NCI-H2107 treated with DMSO at 0.1 percent for 48 hours (cell line): ENCODE data around the gene PRKAR2B.

Experiments used
- DNase-seq: peaks from one replicate; lab custom pipeline; 2025; ENCODE audit not compliant: unreplicated experiment; lab: John Stamatoyannopoulos, UW

Gene PRKAR2B

DNA sequence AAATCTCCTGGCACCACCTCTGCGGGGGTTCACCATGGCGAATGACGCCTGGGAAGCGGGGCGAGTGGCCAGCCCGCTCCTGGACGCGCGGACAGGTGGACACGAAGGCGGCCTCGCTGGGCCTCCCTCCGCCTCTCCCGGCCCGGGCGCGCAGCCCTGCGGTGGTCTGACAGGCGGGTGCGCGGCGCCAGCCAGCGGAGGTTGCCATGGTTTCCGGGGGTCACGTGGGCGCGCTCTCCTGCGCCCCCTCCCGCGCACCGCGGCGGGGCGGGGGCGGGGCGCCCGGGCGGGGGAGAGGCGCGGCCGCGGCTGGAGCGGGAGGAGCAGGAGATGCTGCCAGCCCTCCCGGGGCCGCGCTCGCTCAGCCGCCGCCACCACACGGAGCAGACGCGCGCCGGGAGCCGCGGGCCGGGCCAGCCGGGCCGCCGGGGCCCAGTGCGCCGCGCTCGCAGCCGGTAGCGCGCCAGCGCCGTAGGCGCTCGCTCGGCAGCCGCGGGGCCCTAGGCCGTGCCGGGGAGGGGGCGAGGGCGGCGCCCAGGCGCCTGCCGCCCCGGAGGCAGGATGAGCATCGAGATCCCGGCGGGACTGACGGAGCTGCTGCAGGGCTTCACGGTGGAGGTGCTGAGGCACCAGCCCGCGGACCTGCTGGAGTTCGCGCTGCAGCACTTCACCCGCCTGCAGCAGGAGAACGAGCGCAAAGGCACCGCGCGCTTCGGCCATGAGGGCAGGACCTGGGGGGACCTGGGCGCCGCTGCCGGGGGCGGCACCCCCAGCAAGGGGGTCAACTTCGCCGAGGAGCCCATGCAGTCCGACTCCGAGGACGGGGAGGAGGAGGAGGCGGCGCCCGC is at the start of gene PRKAR2B:
Gene PRKAR2B, plus strand, starts transcription at position 359 of the 848 bp plus-strand sequence. Its CDS starts 203 bp downstream, at position 562.
- DNase-seq = peak; percentile 48

DNA sequence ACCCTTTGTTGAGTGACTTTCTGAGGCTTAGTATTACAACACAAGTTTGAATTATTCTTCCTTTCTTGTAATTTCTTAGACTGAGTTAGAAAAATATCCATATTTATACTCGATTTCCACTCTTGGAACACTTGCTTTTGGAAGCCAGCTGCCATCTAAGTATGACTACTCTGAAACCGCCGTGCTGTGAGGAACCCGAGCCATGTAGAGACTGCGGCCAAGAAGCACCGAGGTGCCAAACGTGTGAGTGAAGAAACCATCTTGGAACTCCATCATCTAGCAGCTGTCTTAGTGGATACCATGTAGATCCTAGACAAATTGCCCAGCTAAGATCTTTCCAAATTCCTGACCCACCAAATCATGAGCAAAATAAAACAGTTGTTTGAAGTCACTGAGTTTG is 49.7 kb upstream of the PRKAR2B start:
- no peak for DNase-seq

DNA sequence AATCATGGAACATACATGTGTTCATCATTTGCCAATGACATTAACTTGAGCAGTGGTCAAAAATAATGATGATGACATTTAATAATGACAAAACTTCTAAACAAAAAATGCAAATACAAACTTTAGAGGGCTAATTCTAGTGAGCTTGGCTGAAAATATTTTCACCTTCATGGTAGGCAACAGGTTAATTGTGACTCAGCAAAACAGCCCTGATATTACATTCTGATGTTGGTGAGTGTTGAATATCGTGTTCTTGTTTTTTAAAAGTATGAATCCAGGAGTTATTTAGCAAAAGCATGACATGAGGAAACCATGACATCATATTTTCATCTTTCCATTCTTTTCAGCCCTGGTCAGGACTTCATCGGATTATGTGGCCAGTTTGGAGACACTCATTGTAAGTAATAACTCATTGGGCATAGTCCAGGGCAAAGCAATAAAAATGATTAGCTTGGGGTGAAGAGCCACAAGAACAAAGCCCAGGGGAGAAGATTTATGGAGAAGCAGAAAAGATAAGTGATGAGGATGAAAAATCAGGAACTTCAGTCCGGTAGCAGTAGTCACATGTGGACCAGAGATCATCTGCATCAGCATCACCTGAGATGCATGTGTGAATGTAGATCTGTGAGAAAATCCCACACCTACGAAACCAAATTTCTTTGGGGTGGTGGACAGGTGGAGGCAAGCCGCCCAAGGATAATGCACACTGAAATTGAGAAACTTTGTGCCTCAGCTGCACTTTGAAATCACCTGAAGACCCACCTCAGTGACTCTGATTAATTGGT is 46.8 kb upstream of the PRKAR2B start:
- no peak for DNase-seq

DNA sequence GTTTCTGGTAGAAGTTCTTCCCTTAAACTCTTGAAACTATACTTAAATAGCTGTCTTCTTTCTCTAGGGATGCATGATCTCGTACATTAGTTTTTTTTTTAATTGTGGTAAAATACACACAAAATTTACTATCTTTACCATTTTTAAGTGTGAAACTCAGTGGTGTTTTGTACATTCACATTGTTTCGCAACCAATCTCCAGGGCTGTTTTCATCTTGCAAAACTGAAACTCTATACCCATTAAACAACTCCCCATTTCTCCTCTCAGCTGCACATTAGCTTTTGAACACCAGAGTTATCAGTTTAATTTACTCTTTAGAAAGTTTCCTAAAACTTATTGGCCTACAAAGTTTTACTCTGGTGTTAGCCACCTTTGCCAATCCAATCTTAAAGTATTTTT is 45.5 kb upstream of the PRKAR2B start:
- no peak for DNase-seq

DNA sequence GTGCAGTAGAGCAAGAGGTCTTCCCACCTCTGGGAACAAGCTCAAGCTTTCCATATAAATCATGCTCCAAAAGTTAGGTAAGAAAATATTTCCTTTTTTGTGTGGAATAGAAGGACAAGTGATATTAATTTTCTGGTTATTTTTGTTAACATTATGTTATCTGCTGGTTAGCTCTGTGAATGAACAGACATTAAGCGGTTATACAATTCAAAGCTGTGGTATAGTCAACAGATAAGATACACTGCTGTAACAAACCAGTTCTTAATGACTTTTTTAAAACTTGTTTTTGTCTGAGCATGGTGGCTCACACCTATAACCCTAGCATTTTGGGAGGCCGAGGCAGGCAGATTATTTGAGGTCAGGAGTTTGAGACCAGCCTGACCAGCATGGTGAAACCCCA is 43.0 kb upstream of the PRKAR2B start:
- no peak for DNase-seq

DNA sequence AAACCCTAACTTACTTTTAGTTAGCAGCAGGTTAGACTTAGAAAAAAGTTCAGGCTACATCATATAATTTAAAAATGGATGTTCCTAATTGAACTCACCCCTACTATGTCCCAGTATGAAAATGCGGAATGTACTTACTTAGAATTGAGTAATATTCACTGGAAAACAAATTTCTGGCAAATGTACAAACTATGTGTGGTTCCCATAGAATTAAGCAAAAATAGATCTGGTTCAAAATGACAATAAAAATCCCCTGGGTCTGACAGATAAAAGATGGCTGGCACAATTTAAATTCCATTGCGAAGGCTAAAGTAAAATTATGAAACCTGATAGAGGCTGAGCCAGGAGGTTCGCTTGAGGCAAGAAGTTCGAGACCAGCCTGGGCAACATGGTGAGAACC is 42.4 kb upstream of the PRKAR2B start:
- DNase-seq = no peak

DNA sequence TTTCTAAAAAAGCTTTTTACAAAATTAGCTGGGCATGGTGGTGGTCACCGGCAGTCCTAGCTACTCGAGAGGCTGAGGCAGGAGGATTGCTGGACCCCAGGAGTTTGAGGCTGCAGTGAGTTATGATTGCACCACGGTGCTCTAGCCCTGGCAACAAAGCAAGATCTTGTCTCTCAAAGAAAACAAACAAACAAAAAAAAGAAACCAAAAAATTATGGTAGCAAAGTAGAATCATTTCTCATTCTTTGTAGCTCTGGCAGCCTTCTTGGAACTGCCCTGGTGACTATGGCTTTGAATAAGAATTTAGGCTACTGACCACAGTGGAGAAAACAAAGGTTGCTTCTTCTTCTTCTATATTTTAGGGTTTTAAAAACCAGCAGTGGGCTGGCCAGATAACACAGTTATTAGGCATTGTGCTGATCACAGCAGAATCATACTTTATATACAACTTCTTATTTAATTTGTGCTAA is 41.9 kb upstream of the PRKAR2B start:
- DNase-seq = no peak

DNA sequence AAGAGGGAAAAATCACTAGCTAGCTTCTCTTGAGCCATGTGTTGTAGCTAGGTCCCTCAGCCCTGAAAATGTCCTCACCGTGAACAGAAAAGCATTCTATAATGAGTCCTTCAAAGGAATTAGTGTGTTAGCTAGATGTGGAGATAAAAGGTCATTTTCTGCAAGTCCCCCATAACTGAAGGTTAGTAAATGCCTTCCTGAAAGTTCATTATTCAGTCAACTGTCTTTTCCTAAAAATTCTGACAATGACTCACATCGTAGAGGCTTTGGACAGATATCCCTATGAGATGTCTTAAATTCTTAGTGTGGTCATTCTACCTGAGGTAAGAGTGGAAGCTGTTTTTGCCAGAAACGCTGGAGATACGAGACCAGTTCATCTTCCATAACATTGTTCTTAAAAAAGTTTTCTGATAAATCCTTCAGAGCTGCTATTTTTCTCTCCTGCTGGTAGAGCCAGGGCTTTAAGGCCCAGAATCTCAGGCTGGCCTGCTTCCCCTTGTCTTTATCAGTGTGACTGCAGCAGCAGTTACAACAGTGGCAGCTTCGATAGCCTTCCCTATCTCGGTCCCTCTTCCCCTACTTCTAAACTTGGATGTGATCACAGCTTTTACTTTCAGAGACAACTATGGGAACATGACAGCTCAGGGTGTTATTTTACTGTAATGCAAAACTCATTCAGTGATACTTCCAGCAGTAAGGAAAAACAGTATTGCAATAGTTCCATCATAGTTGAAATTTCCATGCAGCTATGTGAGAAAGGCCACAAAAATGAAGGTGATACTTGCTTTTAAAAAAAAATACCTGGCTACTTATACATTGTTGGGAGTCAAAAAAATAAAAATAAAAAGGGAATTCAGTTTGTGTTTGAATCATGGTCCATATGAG is 37.3 kb upstream of the PRKAR2B start:
- DNase-seq = no peak

DNA sequence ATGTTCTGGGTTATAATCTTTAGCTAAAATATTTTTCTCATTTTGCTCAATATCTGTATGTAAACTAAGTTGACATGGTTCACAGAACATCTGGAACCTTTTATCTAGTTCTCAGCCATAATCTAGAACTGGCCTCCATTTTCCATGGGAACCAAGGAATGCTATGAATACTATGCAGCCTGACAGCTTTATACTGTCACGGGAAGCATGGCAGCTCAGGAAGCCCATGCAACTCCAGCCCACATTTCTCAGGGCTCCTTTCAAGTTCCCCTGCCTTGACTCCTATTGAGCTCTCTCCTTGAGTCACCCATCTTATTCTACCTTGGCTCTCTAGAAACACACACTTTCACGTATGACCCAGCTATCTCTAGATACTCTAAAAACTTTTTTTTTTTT is 36.6 kb upstream of the PRKAR2B start:
- no peak for DNase-seq

DNA sequence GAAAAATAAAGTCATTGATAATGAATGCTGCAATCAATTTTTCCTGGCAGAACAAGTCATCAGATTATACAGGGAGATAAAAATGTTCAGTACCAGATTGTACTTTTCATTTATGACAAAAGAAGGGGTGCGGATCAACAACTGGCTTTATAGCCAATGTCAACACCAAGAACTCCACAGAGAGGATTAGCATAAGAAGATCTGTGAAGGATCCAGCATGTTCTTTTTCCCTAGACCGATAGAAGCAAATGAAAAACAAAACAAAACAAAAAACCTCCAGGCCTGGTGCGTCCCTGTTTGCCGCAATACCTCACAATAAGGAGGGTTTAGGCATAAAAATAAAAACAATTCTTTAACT is 34.7 kb upstream of the PRKAR2B start:
- DNase-seq = no peak

DNA sequence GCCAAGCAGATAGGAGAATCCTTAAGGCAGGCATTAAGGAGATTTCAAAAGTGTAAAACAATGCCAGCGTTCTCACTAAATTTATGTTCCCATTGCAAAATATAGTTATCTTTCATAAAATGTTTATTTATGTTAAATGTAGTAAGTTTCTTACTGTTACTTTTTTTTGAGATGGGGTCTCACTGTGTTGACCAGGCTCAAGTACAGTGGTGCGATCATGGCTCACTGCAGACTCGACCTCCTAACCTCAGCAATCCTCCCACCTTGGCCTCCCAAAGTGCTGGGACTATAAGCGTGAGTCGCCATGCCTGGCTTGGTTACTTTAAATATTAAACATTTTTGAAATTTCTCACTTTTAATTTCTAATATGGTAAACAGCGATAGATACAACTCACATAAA is 31.8 kb upstream of the PRKAR2B start:
- no peak for DNase-seq

DNA sequence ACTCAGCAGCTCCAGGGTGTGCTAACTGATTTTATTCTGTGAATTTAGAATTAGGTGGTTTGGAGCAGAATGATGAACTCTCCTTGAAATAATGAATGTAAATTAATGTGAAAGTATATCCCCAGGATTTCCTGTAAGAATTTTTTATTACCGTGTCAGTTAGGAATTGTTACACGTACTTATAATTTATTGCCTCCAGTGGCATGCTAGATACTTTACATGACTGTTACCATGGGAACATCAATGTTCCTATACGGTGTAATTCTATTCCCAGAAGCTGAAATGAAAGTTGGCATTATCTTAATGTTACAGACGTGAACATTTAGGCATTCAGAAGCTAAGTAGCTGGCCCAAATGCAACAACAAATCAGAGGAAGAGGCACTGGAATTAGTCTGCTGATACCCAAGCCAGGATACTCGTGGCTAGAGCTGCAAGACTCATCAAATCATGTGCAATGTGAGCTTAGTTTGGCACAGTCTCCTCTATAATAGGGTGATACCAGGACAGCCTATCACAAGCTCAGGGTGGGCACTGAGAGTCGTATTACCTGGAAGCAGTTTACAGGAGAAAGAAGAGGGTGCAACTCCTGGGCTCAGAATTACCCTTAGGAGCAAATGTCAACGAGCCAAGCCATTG is 30.0 kb upstream of the PRKAR2B start:
- peak; percentile 75 for DNase-seq

DNA sequence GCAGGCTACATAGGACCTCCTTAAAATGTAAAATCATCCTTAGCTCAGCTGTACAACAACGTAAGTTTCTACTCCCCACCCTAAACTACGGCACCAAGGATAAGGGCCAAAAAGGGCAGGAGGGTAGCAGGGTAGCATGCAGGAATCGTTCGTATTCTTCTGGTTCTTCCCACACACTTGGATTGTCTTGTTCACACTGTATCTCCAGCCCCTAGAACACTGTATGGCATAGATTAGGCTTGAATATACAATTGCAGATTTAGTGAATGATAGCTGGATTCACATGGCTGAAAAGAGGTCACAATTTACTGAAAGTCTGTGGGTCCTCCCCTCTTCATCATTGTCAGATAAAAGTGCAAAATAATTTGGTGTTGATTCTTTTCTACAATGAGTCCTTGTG is 28.2 kb upstream of the PRKAR2B start:
- DNase-seq = no peak

DNA sequence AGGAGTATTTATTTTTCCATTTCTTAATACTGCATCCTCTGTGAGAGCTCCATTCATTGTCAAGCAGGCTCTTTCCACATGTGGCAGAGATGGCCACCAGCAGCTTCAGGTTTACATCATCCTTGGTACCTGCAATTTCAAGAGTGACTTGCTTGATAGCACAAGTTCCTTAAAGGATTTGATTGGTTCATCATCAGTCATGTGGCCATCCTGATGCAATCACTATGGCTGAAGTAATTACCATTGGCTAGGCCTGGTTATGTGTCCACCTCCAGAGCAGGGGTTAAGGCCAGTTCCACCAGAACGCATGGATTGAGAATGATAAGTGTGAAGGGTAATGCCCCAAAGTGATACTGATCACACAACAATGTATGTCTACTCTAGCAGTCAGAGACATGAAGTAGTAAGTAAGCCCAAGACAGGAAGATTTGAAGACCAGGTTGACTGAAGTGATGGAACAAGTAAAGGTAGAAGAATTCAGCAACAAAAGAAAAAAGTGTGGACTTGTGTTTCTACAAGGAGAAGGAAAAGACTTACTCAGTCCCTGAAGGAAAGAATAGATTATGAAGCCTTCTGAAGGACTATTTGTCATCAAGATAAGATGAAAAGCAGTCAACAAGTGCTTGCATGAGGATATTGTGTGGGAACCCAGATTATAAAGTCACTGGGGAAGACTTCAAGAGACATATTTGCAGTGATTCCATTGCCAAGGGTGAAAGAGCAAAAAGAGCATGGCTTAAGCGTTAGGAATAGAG is 26.4 kb upstream of the PRKAR2B start:
- DNase-seq = no peak

DNA sequence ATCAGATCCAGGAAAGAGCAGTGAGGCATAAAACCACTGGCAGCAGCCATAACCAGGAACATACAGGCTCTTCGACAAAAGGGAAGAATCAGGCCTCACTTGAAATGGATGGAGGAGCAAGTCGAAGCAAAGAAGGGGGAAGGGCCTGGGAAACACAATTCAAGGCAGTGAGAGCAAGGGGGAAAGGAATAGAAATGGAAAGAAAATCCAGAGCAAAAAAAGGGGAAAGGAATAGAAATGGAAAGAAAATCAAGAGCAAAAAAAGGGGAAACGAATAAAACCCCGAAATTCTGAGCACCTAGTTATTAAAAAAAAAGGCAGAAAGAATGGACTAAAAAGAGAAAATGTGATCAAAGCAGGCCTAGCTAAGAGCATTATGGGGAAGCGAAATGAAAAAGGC is 24.1 kb upstream of the PRKAR2B start:
- peak; percentile 6 for DNase-seq

DNA sequence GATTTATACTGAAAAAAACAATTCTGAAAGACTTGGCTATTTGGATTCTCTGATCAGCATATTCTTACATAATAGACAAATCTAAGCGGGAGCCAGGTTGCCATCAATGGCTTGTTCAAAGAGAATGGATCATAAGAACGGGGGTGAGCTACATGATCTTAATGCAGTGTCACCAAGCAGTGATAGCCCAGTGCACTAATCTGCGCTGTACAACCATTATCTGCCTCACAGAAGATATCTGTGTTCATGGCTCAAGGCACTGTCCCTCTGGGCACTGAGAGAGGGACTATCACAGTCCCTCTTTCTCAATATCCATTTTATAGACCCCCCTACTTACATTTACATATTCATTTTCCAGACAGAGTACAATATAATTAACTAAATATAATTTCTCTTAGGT is 22.9 kb upstream of the PRKAR2B start:
- no peak for DNase-seq

DNA sequence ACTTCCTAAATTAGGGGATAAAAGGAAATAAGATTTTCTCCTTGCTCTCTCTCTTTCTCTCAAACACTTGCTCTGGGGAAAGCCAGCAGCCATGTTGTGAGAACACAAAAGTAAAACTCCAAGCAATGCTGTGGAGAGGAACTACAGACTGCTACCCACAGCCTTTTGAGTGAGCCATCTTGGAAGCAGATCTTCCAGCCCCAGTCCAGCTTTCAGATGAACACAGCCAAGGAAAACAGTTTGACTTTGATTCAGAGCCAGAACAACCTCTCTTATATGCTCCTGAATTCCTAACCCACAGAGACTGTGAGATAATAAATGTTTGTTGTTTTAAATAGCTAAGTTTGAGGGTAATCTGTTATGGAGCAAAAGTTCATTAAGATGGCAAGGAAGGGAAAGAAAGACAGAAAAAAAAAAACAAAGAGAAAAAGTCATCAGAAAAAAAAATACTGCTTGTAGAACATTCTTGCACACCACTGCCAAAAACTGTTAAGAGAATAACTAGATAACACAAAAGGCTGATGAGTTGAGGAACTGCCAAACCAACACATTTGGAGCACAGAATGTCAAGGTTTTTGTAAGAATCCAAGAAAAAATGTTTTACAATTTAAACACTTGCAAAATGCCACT is 20.9 kb upstream of the PRKAR2B start:
- DNase-seq = no peak

DNA sequence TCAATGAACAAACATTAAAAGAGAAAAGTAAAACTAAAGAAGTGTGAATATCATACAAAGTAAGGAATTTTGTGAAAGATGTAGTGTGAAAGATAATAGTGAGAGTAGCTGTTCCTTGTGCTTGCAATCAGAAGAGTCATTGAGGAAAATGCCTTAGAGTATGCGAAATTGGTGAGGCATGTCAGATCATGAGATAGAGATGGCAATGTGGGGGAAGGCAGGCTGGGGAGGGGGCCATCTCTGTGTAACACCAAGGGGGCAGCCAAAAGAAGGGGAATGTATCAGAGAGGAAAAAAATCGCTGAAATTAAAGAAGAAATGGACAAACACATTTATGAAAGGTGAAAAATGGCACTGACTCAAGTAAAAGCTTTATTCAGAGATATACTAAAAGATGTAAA is 19.6 kb upstream of the PRKAR2B start:
- DNase-seq = no peak

DNA sequence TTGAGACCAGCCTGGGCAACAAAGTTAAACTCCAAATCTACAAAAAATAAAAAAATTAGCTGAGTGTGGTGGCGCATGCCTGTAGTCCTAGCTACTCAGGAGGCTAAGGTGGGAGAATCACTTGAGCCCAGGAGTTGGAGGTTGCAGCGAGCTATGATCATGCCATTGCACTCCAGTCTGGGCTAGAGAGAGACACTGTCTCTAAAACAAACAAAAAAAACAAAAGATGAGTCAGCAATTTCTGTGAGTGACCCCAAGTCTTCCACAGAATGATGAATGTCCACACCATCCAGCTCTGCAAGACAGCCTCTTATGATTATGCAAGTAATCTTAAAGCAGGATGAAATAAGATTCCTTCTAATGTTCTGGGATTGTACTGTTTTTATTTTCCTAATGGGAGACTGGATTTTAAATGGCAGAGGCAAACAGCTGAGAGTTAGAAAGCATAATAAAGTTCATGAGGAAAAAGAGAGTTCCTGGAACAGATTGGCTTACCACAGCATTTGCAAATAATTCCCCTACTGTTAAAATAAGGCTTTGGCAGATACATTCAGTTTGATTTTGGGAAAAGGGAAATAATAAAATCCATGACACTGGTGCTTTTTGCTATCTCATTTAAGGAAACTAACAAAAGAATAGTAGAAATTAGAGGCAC is 18.9 kb upstream of the PRKAR2B start:
- DNase-seq = no peak
